Stomach (tissue), 4 donors: Measurements from ENCODE around the gene BCAS3.

ENCODE experiments used
- CTCF ChIP-seq, 7 experiments: fragments of 450-650 bp in 4 of 7; fragments of 200-600 bp in 3 of 7; sonication (generic) in 3 of 7; IDR thresholded peaks; one replicate each; pipeline ENCODE4 v1.5.1; 2016 to 2019; ENCODE audit warnings: antibody characterized with exemption in 7 of 7, control low read depth in 2 of 7, mild to moderate bottlenecking in 1 of 7
- EP300 ChIP-seq: sonication (generic); formaldehyde crosslinking; IDR thresholded peaks from one replicate; pipeline ENCODE4 v1.6.1; 2017; ENCODE audit warnings: antibody characterized with exemption
- POLR2A ChIP-seq, 4 donors: fragments of 450-650 bp; IDR thresholded peaks; one replicate each; pipeline ENCODE4 v1.6.1; 2016; ENCODE audit warnings: antibody characterized with exemption in 4 of 4, control low read depth in 2 of 4, mild to moderate bottlenecking in 1 of 4, moderate library complexity in 1 of 4
- POLR2AphosphoS5 ChIP-seq, 3 donors: sonication (generic); formaldehyde crosslinking; IDR thresholded peaks; one replicate each; pipeline ENCODE4 v1.6.1; 2016; ENCODE audit warnings: antibody characterized with exemption in 3 of 3

GRCh38 chr17:61328351-61328750 is 650.7 kb downstream of the BCAS3 start:
- no peak for TF ChIP-seq EP300
- no peak for TF ChIP-seq CTCF (IDR thresholded peaks at IDR 0.05)
- TF ChIP-seq POLR2A (IDR thresholded peaks at IDR 0.05): no peak
- TF ChIP-seq POLR2AphosphoS5 (IDR thresholded peaks at IDR 0.05): no peak
